ENCODE results near the gene ACTMAP. TPM values are rescaled to one million over a fixed set of nuclear protein-coding genes. Genes with fewer than 3 reads are reported as not detected.

The ACTMAP gene
- total and polyA plus RNA-seq, 2 of the 8 experiments (the other 6 are each of a cell fraction or from before 2014, with no cell fraction given): 24.1 to 26.5 TPM

DNA sequence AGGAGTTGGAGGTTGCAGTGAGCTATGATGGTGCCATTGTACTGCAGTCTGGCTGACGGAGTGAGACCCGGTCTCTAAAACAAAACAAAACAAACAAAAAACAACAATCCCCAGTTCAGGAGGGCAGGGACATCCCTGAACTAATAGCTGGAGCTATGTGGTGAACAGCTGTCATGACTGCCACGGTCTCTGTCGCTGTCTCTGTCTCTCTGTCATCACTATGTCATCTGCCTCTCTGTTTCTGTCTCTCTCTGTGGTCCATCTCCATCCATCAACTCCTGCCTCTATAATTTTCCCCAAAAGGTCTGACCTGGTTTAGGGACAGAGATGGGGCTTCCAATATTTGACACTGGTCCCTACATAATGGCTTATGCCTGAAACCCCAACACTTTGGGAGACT lies 26.0 kb downstream of the ACTMAP start (continued):
- TF ChIP-seq POLR2AphosphoS5 (IDR thresholded peaks at IDR 0.05; ENCODE audit: low read depth, low read length) (no peak), SRF (IDR thresholded peaks at IDR 0.05; ENCODE audit: low read depth, low read length) (no peak)

Measured in H1 (cell line).